Neuron (in vitro differentiated cells): ENCODE measurements around the gene CYP2D6.

Experiments used
- H2AFZ ChIP-seq: one replicate; pipeline ENCODE4 v1.6.1; 2013; ENCODE audit warnings: low read depth, mild to moderate bottlenecking, inconsistent platforms, low read length, moderate library complexity
- H3K27me3 ChIP-seq: one replicate; pipeline ENCODE4 v1.6.1; 2013; ENCODE audit warnings: low read length; ENCODE audit not compliant: insufficient read depth
- H3K36me3 ChIP-seq: one replicate; pipeline ENCODE4 v1.6.1; 2013; ENCODE audit warnings: low read length; ENCODE audit not compliant: insufficient read depth
- H3K4me1 ChIP-seq: one replicate; pipeline ENCODE4 v1.6.1; 2013; ENCODE audit warnings: low read length; ENCODE audit not compliant: insufficient read depth
- H3K4me3 ChIP-seq: 2 replicates; pipeline ENCODE4 v1.5.1; 2013; ENCODE audit warnings: mild to moderate bottlenecking, low read length, moderate library complexity
- H3K9me3 ChIP-seq: one replicate; pipeline ENCODE4 v1.6.1; 2013; ENCODE audit warnings: low read length

CYP2D6 gene

DNA sequence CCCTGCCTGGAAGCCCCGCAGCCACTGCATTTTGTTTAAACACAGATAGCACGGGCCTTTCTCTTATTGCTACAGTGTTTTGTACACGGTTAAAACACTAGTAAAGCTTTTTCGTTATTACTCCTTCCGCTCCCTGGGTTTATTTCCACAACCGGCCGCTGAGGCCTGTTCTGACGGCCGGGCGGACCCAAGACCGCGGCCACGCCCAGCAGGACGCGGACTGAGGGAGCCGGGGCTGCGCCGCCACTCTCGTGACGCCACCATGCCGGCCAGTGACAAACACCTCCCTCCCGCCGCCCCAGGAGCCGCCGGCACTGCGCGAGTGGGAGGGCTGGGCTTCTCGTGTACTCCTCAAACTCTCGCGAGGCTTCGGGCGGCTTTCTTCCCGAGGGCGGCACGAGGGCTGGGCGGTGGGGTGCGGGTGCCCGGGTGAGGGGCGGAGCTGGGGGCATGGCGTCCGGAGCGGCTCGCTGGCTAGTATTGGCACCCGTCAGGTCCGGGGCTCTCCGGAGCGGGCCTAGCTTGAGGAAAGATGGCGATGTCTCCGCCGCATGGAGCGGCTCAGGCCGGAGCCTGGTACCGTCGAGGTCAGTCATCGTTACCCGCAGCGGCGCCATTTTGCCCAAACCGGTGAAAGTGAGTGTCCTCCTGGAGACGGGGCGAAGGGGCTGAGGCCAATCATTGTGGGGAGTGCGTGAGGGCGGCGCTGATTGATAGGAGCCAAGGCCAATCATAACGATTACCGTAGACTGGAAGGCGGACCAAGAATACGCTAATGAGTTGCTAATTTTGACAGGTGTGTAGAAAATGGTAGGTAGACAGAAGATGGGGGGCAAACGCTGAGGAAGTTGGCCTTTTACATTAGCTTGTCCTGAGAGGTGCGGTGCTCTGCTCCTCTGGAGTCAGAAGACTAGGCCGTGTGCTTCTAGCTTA lies 51.0 kb downstream of the CYP2D6 start, which contains the start of gene SMDT1:
SMDT1 (plus strand) TSS at position 382 of the 933 bp plus-strand sequence; CDS start at position 451, 69 bp downstream.
- Histone ChIP-seq H3K27me3 (no peaks in the 10 kb centered on the region), H3K36me3 (peaks cover 26% of the 10 kb centered on the region), H2AFZ (peak within 1 kb of the TSS; percentile 84), H3K4me1 (peaks cover 15% of the 10 kb centered on the region), H3K9me3 (no peaks in the 10 kb centered on the region), H3K4me3 (peak within 1 kb of the TSS; percentile 89)

- peak overlapping the region; percentile 84 for H2AFZ ChIP-seq
- H3K4me3 ChIP-seq = peak overlapping the region; percentile 89
- no peaks in the 10 kb centered on the region for H3K9me3 ChIP-seq
- H3K4me1 ChIP-seq = peaks cover 15% of the 10 kb centered on the region
- peaks cover 21% of the 10 kb centered on the region for H3K36me3 ChIP-seq
- H3K27me3 ChIP-seq = no peaks in the 10 kb centered on the region
These were observed 51.9 kb downstream of the CYP2D6 start for GRCh38 chr22:42078469-42079318.

GRCh38 chr22:42077486-42078125 lies 53.0 kb downstream of the CYP2D6 start:
- Histone ChIP-seq H3K4me1 (peaks cover 15% of the 10 kb centered on the region), H3K36me3 (peaks cover 10% of the 10 kb centered on the region), H3K4me3 (no peak overlapping the region), H2AFZ (no peak overlapping the region), H3K27me3 (no peaks in the 10 kb centered on the region), H3K9me3 (no peaks in the 10 kb centered on the region)

- peaks cover 4% of the 10 kb centered on the region for H3K36me3 ChIP-seq
- no peak overlapping the region for H2AFZ ChIP-seq
- no peaks in the 10 kb centered on the region for H3K9me3 ChIP-seq
- H3K27me3 ChIP-seq = no peaks in the 10 kb centered on the region
- H3K4me1 ChIP-seq = peaks cover 15% of the 10 kb centered on the region
- no peak overlapping the region for H3K4me3 ChIP-seq
These were observed 53.7 kb downstream of the CYP2D6 start for GRCh38 chr22:42076764-42077485.
